RPMI7951 (cell line): ENCODE data around the gene EPOP. TPM values are rescaled to one million over a fixed set of nuclear protein-coding genes. Genes with fewer than 3 reads are reported as not detected.
A peak's percentile ranks its signal among the peaks of the same experiment; 100 is the strongest.
"Not testable (repeated sequence)": the region's sequence is repeated elsewhere in the genome, so short reads cannot be mapped to it uniquely, and the experiment has no call there.

Source experiments
- DNase-seq: peaks from one replicate; pipeline ENCODE4 v3.0.0-alpha.2; 2012; ENCODE audit warnings: low read depth
- total RNA-seq: library from RNA; depleted of rRNA; stranded (reverse); fragments of >200 nt; shearing (Covaris generic); gene quantifications from 2 replicates; pipeline ENCODE4 v1.2.3, GENCODE V29; 2014; rRNA removed

EPOP gene
- total RNA-seq, 1 experiment from 2014 or later: 1.8 TPM

- no peak for DNase-seq
Observed at GRCh38 chr17:38653230-38653629, 21.5 kb downstream of the EPOP start.

GRCh38 chr17:38650653-38651173 lies 24.0 kb downstream of the EPOP start:
- DNase-seq: not testable (repeated sequence)

GRCh38 chr17:38637951-38638350 lies 36.8 kb downstream of the EPOP start:
- no peak for DNase-seq

GRCh38 chr17:38636054-38636453 lies 38.7 kb downstream of the EPOP start:
- DNase-seq: no peak

- no peak for DNase-seq
Observed at GRCh38 chr17:38632334-38632733, 42.4 kb downstream of the EPOP start.

GRCh38 chr17:38628441-38628840 lies 46.3 kb downstream of the EPOP start:
- DNase-seq: peak; percentile 56

- DNase-seq: no peak
Observed at GRCh38 chr17:38627957-38628356, 46.8 kb downstream of the EPOP start.

GRCh38 chr17:38626606-38627226 lies 48.0 kb downstream of the EPOP start:
- not testable (repeated sequence) for DNase-seq

GRCh38 chr17:38625482-38625881 lies 49.3 kb downstream of the EPOP start:
- no peak for DNase-seq

GRCh38 chr17:38624782-38625355 lies 49.9 kb downstream of the EPOP start:
- not testable (repeated sequence) for DNase-seq

Other genes with a start within 250 kb of the EPOP start
- gene ARHGAP23, start 246.5 kb downstream of the EPOP start, total RNA-seq: 4.6 and 6.3 TPM in 2 replicates
- not detected in 2 replicates for gene SRCIN1, start 69.0 kb downstream of the EPOP start, total RNA-seq
- 9.3 and 13.9 TPM in 2 replicates for gene MLLT6, start 30.3 kb upstream of the EPOP start, total RNA-seq
- 6.0 and 6.9 TPM in 2 replicates for gene CISD3, start 55.4 kb upstream of the EPOP start, total RNA-seq
- 3.8 and 7.6 TPM in 2 replicates for gene PCGF2, start 73.4 kb upstream of the EPOP start, total RNA-seq
- 468 and 479 TPM in 2 replicates for gene PSMB3, start 77.8 kb upstream of the EPOP start, total RNA-seq
- gene PIP4K2B, start 124.6 kb upstream of the EPOP start, total RNA-seq: 28.8 and 29.6 TPM in 2 replicates
- 7.2 and 7.6 TPM in 2 replicates for gene CWC25, start 150.4 kb upstream of the EPOP start, total RNA-seq
- gene RPL23, start 178.8 kb upstream of the EPOP start, total RNA-seq: 1,124 and 1,333 TPM in 2 replicates
- 120 and 135 TPM in 2 replicates for gene LASP1, start 195.1 kb upstream of the EPOP start, total RNA-seq